Measurements from ENCODE around the gene NSD1. TPM values are rescaled to one million over a fixed set of nuclear protein-coding genes. Genes with fewer than 3 reads are reported as not detected.

The NSD1 gene
- polyA plus RNA-seq, 1 donor from 2014 or later: 12.8 TPM

DNA sequence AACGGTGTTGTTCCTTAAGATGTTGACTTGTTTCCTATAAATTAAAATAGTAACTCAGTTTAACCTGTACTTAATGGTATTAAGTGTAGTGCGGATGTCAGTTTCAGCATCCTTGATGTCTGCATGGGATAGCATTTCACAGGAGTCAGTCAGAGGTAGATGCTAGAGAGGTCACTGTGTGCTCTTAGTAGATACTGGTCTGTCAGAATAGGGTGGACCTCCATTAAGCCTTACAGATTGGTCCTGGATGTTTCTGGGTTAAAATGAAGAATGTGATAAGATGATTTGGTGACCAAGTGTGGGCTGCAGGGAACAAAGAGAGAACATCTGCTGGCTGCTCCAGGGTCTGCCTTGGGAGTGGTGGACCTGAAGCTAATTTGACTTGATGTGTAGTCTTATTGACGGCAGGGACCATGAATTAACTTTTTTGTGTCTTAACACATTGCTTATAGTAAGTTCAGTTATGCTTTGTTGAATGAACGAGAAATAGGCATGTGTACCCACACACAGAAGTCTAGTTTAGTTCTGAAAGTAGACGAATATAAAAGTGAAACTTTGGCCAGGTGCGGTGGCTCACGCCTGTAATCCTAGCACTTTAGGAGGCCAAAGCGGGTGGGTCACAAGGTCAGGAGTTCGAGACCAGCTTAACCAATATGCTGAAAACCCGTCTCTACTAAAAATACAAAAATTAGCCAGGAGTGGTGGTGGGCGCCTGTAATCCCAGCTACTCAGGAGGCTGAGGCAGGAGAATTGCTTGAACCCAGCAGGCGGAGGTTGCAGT is 157.4 kb downstream of the NSD1 start:
- Histone ChIP-seq H3K4me2 (ENCODE audit: low read length) (no peak overlapping the region), H3K79me2 (replicated peaks; ENCODE audit: insufficient read depth, low read length) (no peaks in the 10 kb centered on the region), H3K9me3 (ENCODE audit: low read length) (no peaks in the 10 kb centered on the region), H3K4me3 (ENCODE audit: low read length) (no peak overlapping the region), H3K36me3 (ENCODE audit: insufficient read depth, low read length) (no peaks in the 10 kb centered on the region), H4K20me1 (ENCODE audit: insufficient read depth) (no peaks in the 10 kb centered on the region), H3F3A (ENCODE audit: insufficient read depth, low read length, poor library complexity, severe bottlenecking) (no peaks in the 10 kb centered on the region), H3K27ac (ENCODE audit: low read length) (no peak overlapping the region), H3K27me3 (ENCODE audit: insufficient read depth, low read depth, low read length) (no peaks in the 10 kb centered on the region), H3K9ac (ENCODE audit: low read length) (no peak overlapping the region), H3K9me2 (ENCODE audit: insufficient read depth, low read length) (no peaks in the 10 kb centered on the region), H2AFZ (ENCODE audit: low read depth, low read length) (no peak overlapping the region)
- TF ChIP-seq, protein P1, sequence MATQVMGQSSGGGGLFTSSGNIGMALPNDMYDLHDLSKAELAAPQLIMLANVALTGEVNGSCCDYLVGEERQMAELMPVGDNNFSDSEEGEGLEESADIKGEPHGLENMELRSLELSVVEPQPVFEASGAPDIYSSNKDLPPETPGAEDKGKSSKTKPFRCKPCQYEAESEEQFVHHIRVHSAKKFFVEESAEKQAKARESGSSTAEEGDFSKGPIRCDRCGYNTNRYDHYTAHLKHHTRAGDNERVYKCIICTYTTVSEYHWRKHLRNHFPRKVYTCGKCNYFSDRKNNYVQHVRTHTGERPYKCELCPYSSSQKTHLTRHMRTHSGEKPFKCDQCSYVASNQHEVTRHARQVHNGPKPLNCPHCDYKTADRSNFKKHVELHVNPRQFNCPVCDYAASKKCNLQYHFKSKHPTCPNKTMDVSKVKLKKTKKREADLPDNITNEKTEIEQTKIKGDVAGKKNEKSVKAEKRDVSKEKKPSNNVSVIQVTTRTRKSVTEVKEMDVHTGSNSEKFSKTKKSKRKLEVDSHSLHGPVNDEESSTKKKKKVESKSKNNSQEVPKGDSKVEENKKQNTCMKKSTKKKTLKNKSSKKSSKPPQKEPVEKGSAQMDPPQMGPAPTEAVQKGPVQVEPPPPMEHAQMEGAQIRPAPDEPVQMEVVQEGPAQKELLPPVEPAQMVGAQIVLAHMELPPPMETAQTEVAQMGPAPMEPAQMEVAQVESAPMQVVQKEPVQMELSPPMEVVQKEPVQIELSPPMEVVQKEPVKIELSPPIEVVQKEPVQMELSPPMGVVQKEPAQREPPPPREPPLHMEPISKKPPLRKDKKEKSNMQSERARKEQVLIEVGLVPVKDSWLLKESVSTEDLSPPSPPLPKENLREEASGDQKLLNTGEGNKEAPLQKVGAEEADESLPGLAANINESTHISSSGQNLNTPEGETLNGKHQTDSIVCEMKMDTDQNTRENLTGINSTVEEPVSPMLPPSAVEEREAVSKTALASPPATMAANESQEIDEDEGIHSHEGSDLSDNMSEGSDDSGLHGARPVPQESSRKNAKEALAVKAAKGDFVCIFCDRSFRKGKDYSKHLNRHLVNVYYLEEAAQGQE (IDR thresholded peaks at IDR 0.05; ENCODE audit: borderline replicate concordance): no peak
- TF ChIP-seq TAF1 (IDR thresholded peaks at IDR 0.05; ENCODE audit: low read depth) (no peak), EP300 (conservative IDR thresholded peaks at IDR 0.05; ENCODE audit: poor library complexity, severe bottlenecking) (no peak), RAD21 (conservative IDR thresholded peaks at IDR 0.05) (no peak), SMC3 (conservative IDR thresholded peaks at IDR 0.05; ENCODE audit: poor library complexity) (no peak), EZH2 (IDR thresholded peaks at IDR 0.05; ENCODE audit: borderline replicate concordance, insufficient read depth, low read length, poor library complexity, severe bottlenecking) (no peak), MXI1 (conservative IDR thresholded peaks at IDR 0.05; ENCODE audit: poor library complexity, severe bottlenecking) (no peak)
- TF ChIP-seq, protein P2, sequence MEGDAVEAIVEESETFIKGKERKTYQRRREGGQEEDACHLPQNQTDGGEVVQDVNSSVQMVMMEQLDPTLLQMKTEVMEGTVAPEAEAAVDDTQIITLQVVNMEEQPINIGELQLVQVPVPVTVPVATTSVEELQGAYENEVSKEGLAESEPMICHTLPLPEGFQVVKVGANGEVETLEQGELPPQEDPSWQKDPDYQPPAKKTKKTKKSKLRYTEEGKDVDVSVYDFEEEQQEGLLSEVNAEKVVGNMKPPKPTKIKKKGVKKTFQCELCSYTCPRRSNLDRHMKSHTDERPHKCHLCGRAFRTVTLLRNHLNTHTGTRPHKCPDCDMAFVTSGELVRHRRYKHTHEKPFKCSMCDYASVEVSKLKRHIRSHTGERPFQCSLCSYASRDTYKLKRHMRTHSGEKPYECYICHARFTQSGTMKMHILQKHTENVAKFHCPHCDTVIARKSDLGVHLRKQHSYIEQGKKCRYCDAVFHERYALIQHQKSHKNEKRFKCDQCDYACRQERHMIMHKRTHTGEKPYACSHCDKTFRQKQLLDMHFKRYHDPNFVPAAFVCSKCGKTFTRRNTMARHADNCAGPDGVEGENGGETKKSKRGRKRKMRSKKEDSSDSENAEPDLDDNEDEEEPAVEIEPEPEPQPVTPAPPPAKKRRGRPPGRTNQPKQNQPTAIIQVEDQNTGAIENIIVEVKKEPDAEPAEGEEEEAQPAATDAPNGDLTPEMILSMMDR (IDR thresholded peaks at IDR 0.05; ENCODE audit: poor library complexity, severe bottlenecking): no peak

DNA sequence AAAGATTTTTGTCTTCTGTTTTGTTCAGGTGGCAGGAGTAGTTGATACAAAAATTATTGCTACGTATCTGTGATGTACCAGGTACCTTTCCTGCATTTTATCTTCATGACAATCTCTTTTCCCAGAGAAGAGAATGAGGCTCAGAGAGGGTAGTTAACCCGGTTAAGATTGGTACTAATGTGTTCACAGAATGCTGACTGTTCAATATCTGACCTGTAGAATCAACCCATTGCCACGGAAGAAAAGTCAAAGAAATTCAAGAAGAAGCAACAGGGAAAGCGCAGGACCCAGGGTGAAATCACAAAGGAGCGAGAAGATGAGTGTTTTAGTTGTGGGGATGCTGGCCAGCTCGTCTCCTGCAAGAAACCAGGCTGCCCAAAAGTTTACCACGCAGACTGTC is 158.2 kb downstream of the NSD1 start:
- H3K4me3 ChIP-seq (ENCODE audit: low read length): no peak overlapping the region
- no peaks in the 10 kb centered on the region for H3K79me2 ChIP-seq (replicated peaks; ENCODE audit: insufficient read depth, low read length)
- H3K9me3 ChIP-seq (ENCODE audit: low read length): no peaks in the 10 kb centered on the region
- no peak overlapping the region for H3K27ac ChIP-seq (ENCODE audit: low read length)
- no peak overlapping the region for H3K4me2 ChIP-seq (ENCODE audit: low read length)
- H2AFZ ChIP-seq (ENCODE audit: low read depth, low read length): no peak overlapping the region
- no peaks in the 10 kb centered on the region for H3K27me3 ChIP-seq (ENCODE audit: insufficient read depth, low read depth, low read length)
- no peak overlapping the region for H3K9ac ChIP-seq (ENCODE audit: low read length)
- no peaks in the 10 kb centered on the region for H4K20me1 ChIP-seq (ENCODE audit: insufficient read depth)
- TF ChIP-seq RAD21 (conservative IDR thresholded peaks at IDR 0.05): no peak
- no peak for TF ChIP-seq EP300 (conservative IDR thresholded peaks at IDR 0.05; ENCODE audit: poor library complexity, severe bottlenecking)
- no peak for TF ChIP-seq EZH2 (IDR thresholded peaks at IDR 0.05; ENCODE audit: borderline replicate concordance, insufficient read depth, low read length, poor library complexity, severe bottlenecking)
- no peak for TF ChIP-seq SMC3 (conservative IDR thresholded peaks at IDR 0.05; ENCODE audit: poor library complexity)
- no peak for TF ChIP-seq TAF1 (IDR thresholded peaks at IDR 0.05; ENCODE audit: low read depth)
- TF ChIP-seq, protein P2 (IDR thresholded peaks at IDR 0.05; ENCODE audit: poor library complexity, severe bottlenecking): no peak
- H3K9me2 ChIP-seq (ENCODE audit: insufficient read depth, low read length): no peaks in the 10 kb centered on the region
- H3F3A ChIP-seq (ENCODE audit: insufficient read depth, low read length, poor library complexity, severe bottlenecking): no peaks in the 10 kb centered on the region
- H3K36me3 ChIP-seq (ENCODE audit: insufficient read depth, low read length): no peaks in the 10 kb centered on the region

All from neural cell (in vitro differentiated cells).